GM12878 (cell line): ENCODE measurements around the gene HMGCR. TPM values are rescaled to one million over a fixed set of nuclear protein-coding genes. Genes with fewer than 3 reads are reported as not detected.

Source experiments
- ATAC-seq: fragments of 200-7000 bp; cut with Tn5 transposase; 3 replicates; pipeline ENCODE4 v1.9.1; 2020; ENCODE audit warnings: mild to moderate bottlenecking, moderate library complexity
- BruUV-seq: library from RNA; stranded (reverse); fragments of 400-500 nt; replicated peaks from 2 replicates; lab custom pipeline; 2021; lab: Mats Ljungman, UMichigan
- CTCF ChIA-PET: fragments of 300-600 bp; sonication (Branson Sonifier 250); formaldehyde crosslinking; extraction: SDS; loops from one replicate; lab custom pipeline; 2021; ENCODE audit warnings: inconsistent platforms; lab: Yijun Ruan, JAX
- POLR2A ChIA-PET: fragments of 350-600 bp; formaldehyde crosslinking; extraction: SDS; loops from one replicate; lab custom pipeline; 2021; ENCODE audit warnings: inconsistent platforms; lab: Charles Lee
- RAD21 ChIA-PET: fragments of 300-600 bp; sonication (Branson Sonifier 250); formaldehyde crosslinking; loops from one replicate; lab custom pipeline; 2023; ENCODE audit warnings: antibody characterized with exemption; ENCODE audit not compliant: unreplicated experiment; lab: Charles Lee
- SMC1A ChIA-PET: fragments of 300-600 bp; sonication (Branson Sonifier 250); formaldehyde crosslinking; loops from one replicate; lab custom pipeline; 2023; ENCODE audit not compliant: unreplicated experiment, uncharacterized antibody; lab: Charles Lee
- DNase-seq: peaks from one replicate; pipeline ENCODE4 v3.0.0-alpha.2; 2011; ENCODE audit warnings: low read depth, low spot score
- FAIRE-seq: peaks from 3 replicates; lab custom pipeline; 2011; peaks lifted over from hg19 to GRCh38; lab: Jason Lieb, UNC
- H2AFZ ChIP-seq: 2 replicates; pipeline ENCODE4 v1.6.0; 2011; ENCODE audit warnings: low read depth, low read length, control low read depth; ENCODE audit not compliant: control insufficient read depth
- H3K27ac ChIP-seq: 2 replicates; pipeline ENCODE4 v1.5.1; 2011; ENCODE audit warnings: control low read depth; ENCODE audit not compliant: control insufficient read depth, insufficient read depth
- H3K27me3 ChIP-seq, 2 experiments: replicated peaks in 1 of 2; 2 replicates each; pipeline versions ENCODE4 v1.6.0 to v1.6.1; 2011; ENCODE audit warnings: low read length in 1 of 2; ENCODE audit not compliant: control insufficient read depth in 2 of 2, insufficient read depth in 2 of 2
- H3K36me3 ChIP-seq, 2 experiments: 2 replicates each; pipeline ENCODE4 v1.5.1; 2011; ENCODE audit warnings: low read length in 1 of 2; ENCODE audit not compliant: control insufficient read depth in 2 of 2, insufficient read depth in 2 of 2
- H3K4me1 ChIP-seq: 2 replicates; pipeline ENCODE4 v1.6.1; 2011; ENCODE audit warnings: mild to moderate bottlenecking, low read length, moderate library complexity, mixed read lengths; ENCODE audit not compliant: control insufficient read depth, insufficient read depth
- H3K4me2 ChIP-seq: 2 replicates; pipeline ENCODE4 v1.6.0; 2011; ENCODE audit warnings: control low read depth; ENCODE audit not compliant: control insufficient read depth, insufficient read depth
- H3K4me3 ChIP-seq: fragments of 200-600 bp; sonication (generic); 2 replicates; pipeline ENCODE4 v1.5.1; 2016
- H3K79me2 ChIP-seq: 2 replicates; pipeline ENCODE4 v1.6.0; 2011; ENCODE audit warnings: low read length; ENCODE audit not compliant: control insufficient read depth, insufficient read depth
- H3K9ac ChIP-seq: 2 replicates; pipeline ENCODE4 v1.8.0; 2011; ENCODE audit warnings: low read length, control low read depth, mixed read lengths; ENCODE audit not compliant: control insufficient read depth, insufficient read depth
- H3K9me3 ChIP-seq: replicated peaks from 3 replicates; pipeline ENCODE4 v1.5.1; 2011; ENCODE audit warnings: mild to moderate bottlenecking, low read length; ENCODE audit not compliant: control insufficient read depth, insufficient read depth
- H4K20me1 ChIP-seq: 2 replicates; pipeline ENCODE4 v1.6.0; 2011; ENCODE audit not compliant: control insufficient read depth, insufficient read depth
- BCL3 ChIP-seq: IDR thresholded peaks from 2 replicates; pipeline ENCODE4 v1.6.1; 2011; ENCODE audit warnings: borderline replicate concordance, low read depth, mild to moderate bottlenecking, moderate library complexity, low read length; ENCODE audit not compliant: insufficient read depth, poor library complexity, severe bottlenecking
- IKZF1 ChIP-seq: fragments of 450-650 bp; conservative IDR thresholded peaks from 2 replicates; pipeline ENCODE4 v1.6.1; 2017; ENCODE audit warnings: antibody characterized with exemption, mild to moderate bottlenecking
- NR2C2 ChIP-seq: IDR thresholded peaks from 2 replicates; pipeline ENCODE4 v1.6.1; 2011; ENCODE audit warnings: borderline replicate concordance, low read depth; ENCODE audit not compliant: control insufficient read depth, insufficient read length
- RELB ChIP-seq: fragments of 450-650 bp; IDR thresholded peaks from 2 replicates; pipeline ENCODE4 v1.6.1; 2017; ENCODE audit warnings: low read depth, mild to moderate bottlenecking, moderate library complexity
- REST ChIP-seq: IDR thresholded peaks from 2 replicates; pipeline ENCODE4 v1.6.1; 2012; ENCODE audit warnings: mild to moderate bottlenecking, low read depth, low read length
- SMARCA5 ChIP-seq: fragments of 450-650 bp; IDR thresholded peaks from 2 replicates; pipeline ENCODE4 v1.6.1; 2017; ENCODE audit warnings: mild to moderate bottlenecking
- WGBS: methylation state at CpG from one replicate; pipeline ENCODE4 v1.1.6; 2016; ENCODE audit warnings: low lambda C conversion rate; ENCODE audit not compliant: insufficient replicate concordance, insufficient coverage; ENCODE audit errors: missing lambda C conversion rate; 5-methylcytosine and 5-hydroxymethylcytosine counted together
- in situ Hi-C: fragments of 300-500 bp; cut with MboI; formaldehyde crosslinking; loops from 9 replicates; pipeline ENCODE4 v1.14.3; 2018; ENCODE audit warnings: mixed read lengths
- intact Hi-C: fragments of 100-400 bp; cut with micrococcal nuclease; formaldehyde crosslinking; loops from one replicate; pipeline ENCODE4 v1.14.2; 2022; ENCODE audit not compliant: unreplicated experiment
- polyA plus RNA-seq, 11 experiments: library from polyadenylated mRNA; depleted of rRNA in 4 of 11; unstranded in 6 of 11; stranded (reverse) in 5 of 11; fragments of >200 nt; fragmentation: Nextera tagmentation in 4 of 11; fragmentation: Illumina TruSeq in 1 of 11; extraction: Ambion mirVana in 4 of 11; extraction: Trizol in 1 of 11; gene quantifications; 1 replicate in 1 of 11; 2 replicates in 10 of 11; pipeline versions ENCODE4 v1.2.1 to v1.2.3, GENCODE V29; 2011 to 2016; ENCODE audit warnings: inconsistent platforms in 2 of 11, missing spikeins in 2 of 11, low read depth in 1 of 11
- total RNA-seq, 4 experiments: library from RNA; depleted of rRNA in 3 of 4; stranded (reverse); fragments of >200 nt in 3 of 4; fragmentation: Illumina TruSeq in 1 of 4; extraction: Trizol in 1 of 4; gene quantifications; 2 replicates each; pipeline versions ENCODE4 v1.2.1 to v1.2.3, GENCODE V29; 2013 to 2021

The HMGCR gene
- total and polyA plus RNA-seq, 10 of the 15 experiments (the other 5 are each of a cell fraction or from before 2014, with no cell fraction given) = 30.8 to 119 (median 73.9) TPM

GRCh38 chr5:75387806-75388205 is 50.8 kb downstream of the HMGCR start:
- Histone ChIP-seq H3K27me3 (no peaks in the 10 kb centered on the region), H4K20me1 (no peaks in the 10 kb centered on the region), H3K27ac (no peak overlapping the region), H3K9me3 (no peaks in the 10 kb centered on the region), H3K4me1 (no peaks in the 10 kb centered on the region), H3K4me3 (no peak overlapping the region), H3K4me2 (no peak overlapping the region), H3K9ac (no peak overlapping the region), H2AFZ (no peak overlapping the region), H3K79me2 (no peaks in the 10 kb centered on the region), H3K36me3 (peaks cover 2 to 16% of the 10 kb centered on the region in 2 experiments; a peak in 2 of 4 replicates)
- ChIA-PET POLR2A (no interaction called here), RAD21 (no interaction called here), SMC1A (no interaction called here), CTCF (no interaction called here)
- in situ Hi-C loops (no loop called here), intact Hi-C loops (no loop called here)
- ATAC-seq = no peak
- no TSS peak for BruUV-seq
- over 99% methylated on average over 6 of the region's 6 CpGs for WGBS
- DNase-seq = no peak
- no peak for TF ChIP-seq RELB
- TF ChIP-seq REST = no peak
- TF ChIP-seq BCL3 = no peak
- TF ChIP-seq SMARCA5 = no peak
- no peak for TF ChIP-seq NR2C2
- TF ChIP-seq IKZF1 = no peak
- FAIRE-seq = no peak
